GM12878 (cell line): ENCODE data around the gene BMPR1B. TPM values are rescaled to one million over a fixed set of nuclear protein-coding genes. Genes with fewer than 3 reads are reported as not detected.

ENCODE experiments used
- ATAC-seq: fragments of 200-7000 bp; cut with Tn5 transposase; 3 replicates; pipeline ENCODE4 v1.9.1; 2020; ENCODE audit warnings: mild to moderate bottlenecking, moderate library complexity
- BruUV-seq: library from RNA; stranded (reverse); fragments of 400-500 nt; replicated peaks from 2 replicates; lab custom pipeline; 2021; lab: Mats Ljungman, UMichigan
- CTCF ChIA-PET: fragments of 300-600 bp; sonication (Branson Sonifier 250); formaldehyde crosslinking; extraction: SDS; loops from one replicate; lab custom pipeline; 2021; ENCODE audit warnings: inconsistent platforms; lab: Yijun Ruan, JAX
- POLR2A ChIA-PET: fragments of 350-600 bp; formaldehyde crosslinking; extraction: SDS; loops from one replicate; lab custom pipeline; 2021; ENCODE audit warnings: inconsistent platforms; lab: Charles Lee
- RAD21 ChIA-PET: fragments of 300-600 bp; sonication (Branson Sonifier 250); formaldehyde crosslinking; loops from one replicate; lab custom pipeline; 2023; ENCODE audit warnings: antibody characterized with exemption; ENCODE audit not compliant: unreplicated experiment; lab: Charles Lee
- SMC1A ChIA-PET: fragments of 300-600 bp; sonication (Branson Sonifier 250); formaldehyde crosslinking; loops from one replicate; lab custom pipeline; 2023; ENCODE audit not compliant: unreplicated experiment, uncharacterized antibody; lab: Charles Lee
- DNase-seq: peaks from one replicate; pipeline ENCODE4 v3.0.0-alpha.2; 2011; ENCODE audit warnings: low read depth, low spot score
- FAIRE-seq: peaks from 3 replicates; lab custom pipeline; 2011; peaks lifted over from hg19 to GRCh38; lab: Jason Lieb, UNC
- H2AFZ ChIP-seq: 2 replicates; pipeline ENCODE4 v1.6.0; 2011; ENCODE audit warnings: low read depth, low read length, control low read depth; ENCODE audit not compliant: control insufficient read depth
- H3K27ac ChIP-seq: 2 replicates; pipeline ENCODE4 v1.5.1; 2011; ENCODE audit warnings: control low read depth; ENCODE audit not compliant: control insufficient read depth, insufficient read depth
- H3K27me3 ChIP-seq, 2 experiments: replicated peaks in 1 of 2; 2 replicates each; pipeline versions ENCODE4 v1.6.0 to v1.6.1; 2011; ENCODE audit warnings: low read length in 1 of 2; ENCODE audit not compliant: control insufficient read depth in 2 of 2, insufficient read depth in 2 of 2
- H3K36me3 ChIP-seq, 2 experiments: 2 replicates each; pipeline ENCODE4 v1.5.1; 2011; ENCODE audit warnings: low read length in 1 of 2; ENCODE audit not compliant: control insufficient read depth in 2 of 2, insufficient read depth in 2 of 2
- H3K4me1 ChIP-seq: 2 replicates; pipeline ENCODE4 v1.6.1; 2011; ENCODE audit warnings: mild to moderate bottlenecking, low read length, moderate library complexity, mixed read lengths; ENCODE audit not compliant: control insufficient read depth, insufficient read depth
- H3K4me2 ChIP-seq: 2 replicates; pipeline ENCODE4 v1.6.0; 2011; ENCODE audit warnings: control low read depth; ENCODE audit not compliant: control insufficient read depth, insufficient read depth
- H3K4me3 ChIP-seq: fragments of 200-600 bp; sonication (generic); 2 replicates; pipeline ENCODE4 v1.5.1; 2016
- H3K79me2 ChIP-seq: 2 replicates; pipeline ENCODE4 v1.6.0; 2011; ENCODE audit warnings: low read length; ENCODE audit not compliant: control insufficient read depth, insufficient read depth
- H3K9ac ChIP-seq: 2 replicates; pipeline ENCODE4 v1.8.0; 2011; ENCODE audit warnings: low read length, control low read depth, mixed read lengths; ENCODE audit not compliant: control insufficient read depth, insufficient read depth
- H3K9me3 ChIP-seq: replicated peaks from 3 replicates; pipeline ENCODE4 v1.5.1; 2011; ENCODE audit warnings: mild to moderate bottlenecking, low read length; ENCODE audit not compliant: control insufficient read depth, insufficient read depth
- H4K20me1 ChIP-seq: 2 replicates; pipeline ENCODE4 v1.6.0; 2011; ENCODE audit not compliant: control insufficient read depth, insufficient read depth
- CHD1 ChIP-seq: IDR thresholded peaks from 2 replicates; pipeline ENCODE4 v1.6.1; 2012; ENCODE audit warnings: low read depth, low read length, improper control_type of control experiment
- DPF2 ChIP-seq: fragments of 450-650 bp; IDR thresholded peaks from 2 replicates; pipeline ENCODE4 v1.6.1; 2017; ENCODE audit warnings: mild to moderate bottlenecking
- EGR1 ChIP-seq, 2 experiments: IDR thresholded peaks; 1 replicate in 1 of 2; 2 replicates in 1 of 2; pipeline ENCODE4 v1.6.1; 2011 to 2012; ENCODE audit warnings: low read depth in 2 of 2, low read length in 2 of 2, borderline replicate concordance in 1 of 2, mild to moderate bottlenecking in 1 of 2, moderate library complexity in 1 of 2
- ELK1 ChIP-seq: IDR thresholded peaks from 2 replicates; pipeline ENCODE4 v1.6.1; 2012; ENCODE audit warnings: low read depth, low read length, improper control_type of control experiment
- IKZF2 ChIP-seq, 2 experiments: fragments of 450-650 bp; IDR thresholded peaks; 2 replicates each; pipeline ENCODE4 v1.6.1; 2017; ENCODE audit warnings: mild to moderate bottlenecking in 2 of 2, moderate library complexity in 2 of 2
- KAT2A ChIP-seq: conservative IDR thresholded peaks from 2 replicates; pipeline ENCODE4 v1.6.1; 2011; ENCODE audit warnings: low read depth, low read length; ENCODE audit not compliant: control insufficient read depth
- LARP7 ChIP-seq: fragments of 450-650 bp; IDR thresholded peaks from 2 replicates; pipeline ENCODE4 v1.6.1; 2017; ENCODE audit warnings: mild to moderate bottlenecking
- PRDM15 ChIP-seq: fragments of 450-650 bp; formaldehyde crosslinking; IDR thresholded peaks from 2 replicates; pipeline ENCODE4 v1.4.0; 2020; ENCODE audit warnings: mild to moderate bottlenecking, moderate library complexity
- RAD51 ChIP-seq: fragments of 450-650 bp; IDR thresholded peaks from 2 replicates; pipeline ENCODE4 v1.6.1; 2016; ENCODE audit warnings: moderate library complexity, mild to moderate bottlenecking, inconsistent platforms
- RBBP5 ChIP-seq: fragments of 200-600 bp; sonication (generic); conservative IDR thresholded peaks from 2 replicates; pipeline ENCODE4 v1.6.1; 2016
- SUPT20H ChIP-seq: IDR thresholded peaks from 2 replicates; pipeline ENCODE4 v1.6.1; 2011; ENCODE audit warnings: low read depth, mild to moderate bottlenecking, low read length, moderate library complexity, borderline replicate concordance; ENCODE audit not compliant: control insufficient read depth
- TBL1XR1 ChIP-seq: IDR thresholded peaks from 2 replicates; pipeline ENCODE4 v1.6.1; 2012; ENCODE audit warnings: low read depth, low read length, improper control_type of control experiment
- TCF3 ChIP-seq: IDR thresholded peaks from 2 replicates; pipeline ENCODE4 v1.6.1; 2012; ENCODE audit warnings: low read depth, mild to moderate bottlenecking, low read length, borderline replicate concordance; ENCODE audit not compliant: insufficient read depth
- USF2 ChIP-seq: IDR thresholded peaks from 2 replicates; pipeline ENCODE4 v1.6.1; 2011; ENCODE audit warnings: low read depth, low read length, improper control_type of control experiment, borderline replicate concordance
- YY1 ChIP-seq: IDR thresholded peaks from 2 replicates; pipeline ENCODE4 v1.6.1; 2011; ENCODE audit warnings: low read depth, mild to moderate bottlenecking, low read length
- ZNF24 ChIP-seq: fragments of 450-650 bp; IDR thresholded peaks from 2 replicates; pipeline ENCODE4 v1.6.1; 2017; ENCODE audit warnings: antibody characterized with exemption, mild to moderate bottlenecking
- ZNF622 ChIP-seq: fragments of 450-650 bp; IDR thresholded peaks from 2 replicates; pipeline ENCODE4 v1.6.1; 2017; ENCODE audit warnings: mild to moderate bottlenecking, inconsistent platforms
- WGBS: methylation state at CpG from one replicate; pipeline ENCODE4 v1.1.6; 2016; ENCODE audit warnings: low lambda C conversion rate; ENCODE audit not compliant: insufficient replicate concordance, insufficient coverage; ENCODE audit errors: missing lambda C conversion rate; 5-methylcytosine and 5-hydroxymethylcytosine counted together
- in situ Hi-C: fragments of 300-500 bp; cut with MboI; formaldehyde crosslinking; loops from 9 replicates; pipeline ENCODE4 v1.14.3; 2018; ENCODE audit warnings: mixed read lengths
- intact Hi-C: fragments of 100-400 bp; cut with micrococcal nuclease; formaldehyde crosslinking; loops from one replicate; pipeline ENCODE4 v1.14.2; 2022; ENCODE audit not compliant: unreplicated experiment
- polyA plus RNA-seq, 11 experiments: library from polyadenylated mRNA; depleted of rRNA in 4 of 11; unstranded in 6 of 11; stranded (reverse) in 5 of 11; fragments of >200 nt; fragmentation: Nextera tagmentation in 4 of 11; fragmentation: Illumina TruSeq in 1 of 11; extraction: Ambion mirVana in 4 of 11; extraction: Trizol in 1 of 11; gene quantifications; 1 replicate in 1 of 11; 2 replicates in 10 of 11; pipeline versions ENCODE4 v1.2.1 to v1.2.3, GENCODE V29; 2011 to 2016; ENCODE audit warnings: inconsistent platforms in 2 of 11, missing spikeins in 2 of 11, low read depth in 1 of 11
- total RNA-seq, 4 experiments: library from RNA; depleted of rRNA in 3 of 4; stranded (reverse); fragments of >200 nt in 3 of 4; fragmentation: Illumina TruSeq in 1 of 4; extraction: Trizol in 1 of 4; gene quantifications; 2 replicates each; pipeline versions ENCODE4 v1.2.1 to v1.2.3, GENCODE V29; 2013 to 2021
- TF ChIP-seq, protein P1 (sequence below): fragments of 450-650 bp; IDR thresholded peaks from 2 replicates; pipeline ENCODE4 v1.6.1; 2017; ENCODE audit warnings: borderline replicate concordance

Gene BMPR1B
- total and polyA plus RNA-seq, 10 of the 15 experiments (the other 5 are each of a cell fraction or from before 2014, with no cell fraction given): not detected

GRCh38 chr4:95080969-95081368, 323.2 kb downstream of the BMPR1B start:
- DNase-seq: no peak
- Histone ChIP-seq H3K9me3 (no peaks in the 10 kb centered on the region), H3K9ac (no peak overlapping the region), H3K79me2 (no peaks in the 10 kb centered on the region), H4K20me1 (no peaks in the 10 kb centered on the region), H2AFZ (no peak overlapping the region), H3K4me1 (no peaks in the 10 kb centered on the region), H3K36me3 (no peaks in the 10 kb centered on the region), H3K27ac (no peak overlapping the region), H3K4me2 (no peak overlapping the region), H3K4me3 (no peak overlapping the region), H3K27me3 (no peaks in the 10 kb centered on the region)
- no peak for ATAC-seq
- in situ Hi-C loops: no loop called here
- ChIA-PET CTCF (no interaction called here), RAD21 (no interaction called here), POLR2A (no interaction called here), SMC1A (interaction anchor here (1.2 kb wide), 1 partner anchor 11 kb away, joined by 3 read pairs; no protein-coding TSS in a partner anchor)
- BruUV-seq: no TSS peak
- WGBS: 11% methylated on average over 3 of the region's 3 CpGs
- intact Hi-C loops: no loop called here
- no peak for FAIRE-seq
- no peak for TF ChIP-seq EGR1 (IDR thresholded peaks at IDR 0.05; ENCODE audit: borderline replicate concordance in 1 of 2, low read depth in 2 of 2, low read length in 2 of 2)
- no peak for TF ChIP-seq LARP7
- TF ChIP-seq RAD51: no peak
- no peak for TF ChIP-seq KAT2A
- no peak for TF ChIP-seq YY1
- TF ChIP-seq IKZF2 (IDR thresholded peaks at IDR 0.05): no peak
- no peak for TF ChIP-seq PRDM15
- TF ChIP-seq TCF3: no peak
- no peak for TF ChIP-seq ZNF622
- TF ChIP-seq ELK1: no peak
- TF ChIP-seq USF2: no peak
- TF ChIP-seq DPF2: no peak
- TF ChIP-seq TBL1XR1: no peak
- no peak for TF ChIP-seq RBBP5
- TF ChIP-seq CHD1: no peak
- TF ChIP-seq ZNF24: no peak
- no peak for TF ChIP-seq SUPT20H
- TF ChIP-seq, protein P1, sequence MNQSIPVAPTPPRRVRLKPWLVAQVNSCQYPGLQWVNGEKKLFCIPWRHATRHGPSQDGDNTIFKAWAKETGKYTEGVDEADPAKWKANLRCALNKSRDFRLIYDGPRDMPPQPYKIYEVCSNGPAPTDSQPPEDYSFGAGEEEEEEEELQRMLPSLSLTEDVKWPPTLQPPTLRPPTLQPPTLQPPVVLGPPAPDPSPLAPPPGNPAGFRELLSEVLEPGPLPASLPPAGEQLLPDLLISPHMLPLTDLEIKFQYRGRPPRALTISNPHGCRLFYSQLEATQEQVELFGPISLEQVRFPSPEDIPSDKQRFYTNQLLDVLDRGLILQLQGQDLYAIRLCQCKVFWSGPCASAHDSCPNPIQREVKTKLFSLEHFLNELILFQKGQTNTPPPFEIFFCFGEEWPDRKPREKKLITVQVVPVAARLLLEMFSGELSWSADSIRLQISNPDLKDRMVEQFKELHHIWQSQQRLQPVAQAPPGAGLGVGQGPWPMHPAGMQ: no peak
